ENCODE results near the gene COBL. TPM values are rescaled to one million over a fixed set of nuclear protein-coding genes. Genes with fewer than 3 reads are reported as not detected.

The COBL gene
- polyA plus RNA-seq, 3 donors = not detected

GRCh38 chr7:51315393-51316261 lies 982 bp downstream of the COBL start:
- H3K9me3 Mint-ChIP-seq = peaks cover 0 to 15% (median 4%) of the 10 kb centered on the region in 7 donors
- H3K4me2 ChIP-seq (replicated peaks; ENCODE audit: extremely low read depth, low read length, poor library complexity, severe bottlenecking) = peak overlapping the region; percentile 46
- peaks cover 0 to 4% of the 10 kb centered on the region in 2 donors for H3K9me3 ChIP-seq (replicated peaks in 1 of 2; ENCODE audit: control insufficient read depth in 1 of 2, insufficient read depth in 1 of 2, low read length in 2 of 2)
- no peak overlapping the region for H3K9ac ChIP-seq (ENCODE audit: insufficient read depth, low read length, poor library complexity, severe bottlenecking)
- H4K20me1 ChIP-seq (ENCODE audit: insufficient read depth, low read length) = no peaks in the 10 kb centered on the region
- intact Hi-C loops (cut with micrococcal nuclease) = no loop called here
- 7% methylated on average over 51 of the region's 58 CpGs for WGBS (ENCODE audit: insufficient coverage)
- H3K4me1 Mint-ChIP-seq = peaks cover 9% of the 10 kb centered on the region
- TF ChIP-seq CTCF (IDR thresholded peaks at IDR 0.05) = no peak
- no peaks in the 10 kb centered on the region for H3K36me3 ChIP-seq (replicated peaks in 1 of 2; ENCODE audit: control insufficient read depth in 1 of 2, insufficient read depth in 2 of 2, low read length in 2 of 2)
- no peaks in the 10 kb centered on the region for H3K36me3 Mint-ChIP-seq
- peaks cover 0 to 9% of the 10 kb centered on the region in 2 donors for H3K4me1 ChIP-seq (ENCODE audit: control insufficient read depth in 1 of 2, insufficient read depth in 2 of 2, low read length in 2 of 2)
- no peak overlapping the region for H3K27ac ChIP-seq (ENCODE audit: low read depth in 1 of 2, low read length in 2 of 2)
- H3K27ac Mint-ChIP-seq = no peak overlapping the region
- H3K4me3 ChIP-seq (replicated peaks in 1 of 3; ENCODE audit: low read depth in 2 of 3, low read length in 3 of 3) = no peak overlapping the region
- H3K4me3 Mint-ChIP-seq = peak overlapping the region; percentile 58 to 81
- DNase-seq = no peak
- peaks cover 29 to 65% of the 10 kb centered on the region in 2 donors for H3K27me3 ChIP-seq (ENCODE audit: control insufficient read depth in 2 of 2, insufficient read depth in 2 of 2, low read length in 2 of 2)
- H3K27me3 Mint-ChIP-seq (ENCODE audit: low read depth in 3 of 3) = peaks cover 58 to 66% (median 64%) of the 10 kb centered on the region in 3 donors
- no peak overlapping the region for H2AFZ ChIP-seq (ENCODE audit: insufficient read depth, low read depth, low read length, poor library complexity, severe bottlenecking)
- no peaks in the 10 kb centered on the region for H3K79me2 ChIP-seq (ENCODE audit: insufficient read depth, low read length)

- no peak overlapping the region for H3K4me2 ChIP-seq (replicated peaks; ENCODE audit: extremely low read depth, low read length, poor library complexity, severe bottlenecking)
- no peaks in the 10 kb centered on the region for H4K20me1 ChIP-seq (ENCODE audit: insufficient read depth, low read length)
- no peak overlapping the region for H3K4me3 ChIP-seq (replicated peaks in 1 of 3; ENCODE audit: low read depth in 2 of 3, low read length in 3 of 3)
- Mint-ChIP-seq H3K27ac (no peak overlapping the region), H3K27me3 (ENCODE audit: low read depth in 3 of 3) (peaks cover 57 to 63% (median 62%) of the 10 kb centered on the region in 3 donors), H3K36me3 (no peaks in the 10 kb centered on the region), H3K4me1 (peaks cover 9% of the 10 kb centered on the region), H3K4me3 (peak overlapping the region in 1 of 2 donors; percentile 29), H3K9me3 (peaks cover 0 to 15% (median 4%) of the 10 kb centered on the region in 7 donors)
- H3K79me2 ChIP-seq (ENCODE audit: insufficient read depth, low read length) = no peaks in the 10 kb centered on the region
- H3K9ac ChIP-seq (ENCODE audit: insufficient read depth, low read length, poor library complexity, severe bottlenecking) = no peak overlapping the region
- WGBS (ENCODE audit: insufficient coverage) = 94% methylated on average over 2 of the region's 4 CpGs
- no peak overlapping the region for H2AFZ ChIP-seq (ENCODE audit: insufficient read depth, low read depth, low read length, poor library complexity, severe bottlenecking)
- no peak for DNase-seq
- intact Hi-C loops (cut with micrococcal nuclease) = no loop called here
- peaks cover 0 to 4% of the 10 kb centered on the region in 2 donors for H3K9me3 ChIP-seq (replicated peaks in 1 of 2; ENCODE audit: control insufficient read depth in 1 of 2, insufficient read depth in 1 of 2, low read length in 2 of 2)
- peaks cover 0 to 9% of the 10 kb centered on the region in 2 donors for H3K4me1 ChIP-seq (ENCODE audit: control insufficient read depth in 1 of 2, insufficient read depth in 2 of 2, low read length in 2 of 2)
- H3K36me3 ChIP-seq (replicated peaks in 1 of 2; ENCODE audit: control insufficient read depth in 1 of 2, insufficient read depth in 2 of 2, low read length in 2 of 2) = no peaks in the 10 kb centered on the region
- no peak for TF ChIP-seq CTCF (IDR thresholded peaks at IDR 0.05)
- H3K27ac ChIP-seq (ENCODE audit: low read depth in 1 of 2, low read length in 2 of 2) = no peak overlapping the region
- peaks cover 29 to 62% of the 10 kb centered on the region in 2 donors for H3K27me3 ChIP-seq (ENCODE audit: control insufficient read depth in 2 of 2, insufficient read depth in 2 of 2, low read length in 2 of 2)
Observed at GRCh38 chr7:51314726-51315125, 1.9 kb downstream of the COBL start.

All from CD14-positive monocyte (primary cell).